A549 (cell line): ENCODE data around the gene BEAN1.

ENCODE experiments used
- E2F6 ChIP-seq: IDR thresholded peaks from 2 replicates; pipeline ENCODE4 v1.6.1; 2012; ENCODE audit warnings: low read depth, borderline replicate concordance
- JUN ChIP-seq, 2 experiments: fragments of >200 bp; sonication (Bioruptor Twin); formaldehyde crosslinking; IDR thresholded peaks; 2 replicates in 1 of 2; 3 replicates in 1 of 2; pipeline ENCODE4 v1.6.1; 2016 to 2017
- POLR2AphosphoS2 ChIP-seq: conservative IDR thresholded peaks from 2 replicates; pipeline ENCODE4 v1.6.1; 2012; ENCODE audit warnings: low read length, improper control_type of control experiment, inconsistent platforms
- RNF2 ChIP-seq: fragments of 200-600 bp; sonication (generic); IDR thresholded peaks from 2 replicates; pipeline ENCODE4 v1.6.1; 2016; ENCODE audit warnings: low read depth, mild to moderate bottlenecking, antibody characterized with exemption, moderate library complexity, borderline replicate concordance

- TF ChIP-seq RNF2: no peak
- TF ChIP-seq E2F6: no peak
- no peak for TF ChIP-seq POLR2AphosphoS2
- TF ChIP-seq JUN (IDR thresholded peaks at IDR 0.05): no peak
Observed at GRCh38 chr16:66385415-66385814, 41.7 kb upstream of the BEAN1 start.
